Stimulated activated naive CD4-positive, alpha-beta T cell treated with Interleukin-2 at 50 U/mL for 16 hours (primary cell): ENCODE results near the gene HEPN1.

ENCODE experiments used
- DNase-seq: peaks from one replicate; lab custom pipeline; 2025; lab: John Stamatoyannopoulos, UW

Gene HEPN1

GRCh38 chr11:124918950-124919349, at the start of gene HEPN1:
Gene HEPN1 (plus strand): TSS chr11:124919250.
- DNase-seq = no peak

GRCh38 chr11:124869331-124869730, 49.7 kb upstream of the HEPN1 start:
- no peak for DNase-seq

DNA sequence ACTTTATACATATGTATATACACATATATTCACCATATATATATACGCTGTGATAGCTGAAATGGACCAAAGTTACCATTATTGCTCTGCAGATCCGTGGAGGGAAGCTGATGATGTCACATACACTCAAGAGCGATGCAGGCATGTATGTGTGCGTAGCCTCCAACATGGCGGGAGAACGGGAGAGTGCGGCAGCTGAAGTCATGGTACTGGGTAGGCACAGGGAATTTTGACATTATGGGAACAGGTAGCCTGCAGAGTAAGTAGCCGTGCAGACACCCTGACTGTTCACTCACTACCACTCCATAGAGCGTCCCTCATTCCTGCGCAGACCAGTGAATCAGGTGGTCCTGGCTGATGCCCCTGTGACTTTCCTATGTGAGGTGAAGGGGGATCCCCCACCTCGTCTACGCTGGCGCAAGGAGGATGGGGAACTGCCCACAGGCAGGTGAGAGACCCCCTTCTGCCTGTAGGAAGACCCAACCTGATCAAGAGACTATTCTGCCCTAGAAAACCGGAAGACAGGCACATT, 49.1 kb upstream of the HEPN1 start:
- no peak for DNase-seq

- DNase-seq = no peak
These were observed 48.6 kb upstream of the HEPN1 start for GRCh38 chr11:124870430-124870829.

GRCh38 chr11:124872280-124872679, 46.8 kb upstream of the HEPN1 start:
- DNase-seq = no peak

- DNase-seq = no peak
These were observed 46.3 kb upstream of the HEPN1 start for GRCh38 chr11:124872741-124873140.

DNA sequence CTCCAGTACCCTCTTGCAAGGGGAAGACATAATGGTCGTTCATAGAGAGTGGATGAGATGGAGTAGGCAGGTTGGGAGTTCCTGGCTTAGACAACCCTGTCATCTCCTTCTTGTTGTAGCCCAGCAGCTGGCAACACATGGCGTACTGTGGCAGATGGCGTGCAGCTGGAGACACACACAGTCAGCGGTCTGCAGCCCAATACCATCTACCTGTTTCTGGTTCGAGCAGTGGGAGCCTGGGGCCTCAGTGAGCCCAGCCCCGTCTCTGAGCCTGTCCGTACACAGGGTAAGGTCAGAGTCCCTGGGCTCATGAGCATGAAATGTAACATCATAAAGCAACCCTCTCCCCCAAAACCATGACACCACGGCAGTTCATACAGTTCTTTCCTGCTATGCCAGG, 45.1 kb upstream of the HEPN1 start:
- DNase-seq = no peak

DNA sequence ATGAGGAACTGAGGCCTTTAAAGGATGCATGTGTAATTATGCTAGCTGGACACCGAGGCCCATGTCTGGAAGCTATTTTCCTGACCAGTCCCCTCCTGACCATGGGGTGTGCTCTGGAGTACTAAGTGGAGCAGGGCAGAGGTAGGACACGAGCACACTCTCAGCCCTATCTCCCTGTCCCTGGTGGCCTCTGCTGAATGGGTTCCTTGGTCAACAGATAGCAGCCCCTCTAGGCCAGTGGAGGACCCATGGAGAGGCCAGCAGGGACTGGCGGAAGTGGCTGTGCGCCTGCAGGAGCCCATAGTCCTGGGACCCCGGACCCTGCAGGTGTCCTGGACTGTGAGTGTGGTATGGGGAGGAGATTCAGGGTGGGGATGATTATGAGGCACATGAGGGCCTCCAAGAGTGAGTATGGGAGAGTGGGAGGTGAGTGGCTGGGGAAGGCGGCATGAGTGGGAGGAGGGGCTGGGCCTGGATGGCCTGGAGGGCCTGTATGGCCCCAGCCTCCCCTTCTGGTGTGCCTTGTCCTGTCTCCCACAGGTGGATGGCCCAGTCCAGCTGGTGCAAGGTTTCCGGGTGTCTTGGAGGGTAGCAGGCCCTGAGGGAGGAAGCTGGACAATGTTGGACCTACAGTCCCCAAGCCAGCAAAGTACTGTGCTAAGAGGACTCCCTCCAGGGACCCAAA, 44.3 kb upstream of the HEPN1 start:
- no peak for DNase-seq

DNA sequence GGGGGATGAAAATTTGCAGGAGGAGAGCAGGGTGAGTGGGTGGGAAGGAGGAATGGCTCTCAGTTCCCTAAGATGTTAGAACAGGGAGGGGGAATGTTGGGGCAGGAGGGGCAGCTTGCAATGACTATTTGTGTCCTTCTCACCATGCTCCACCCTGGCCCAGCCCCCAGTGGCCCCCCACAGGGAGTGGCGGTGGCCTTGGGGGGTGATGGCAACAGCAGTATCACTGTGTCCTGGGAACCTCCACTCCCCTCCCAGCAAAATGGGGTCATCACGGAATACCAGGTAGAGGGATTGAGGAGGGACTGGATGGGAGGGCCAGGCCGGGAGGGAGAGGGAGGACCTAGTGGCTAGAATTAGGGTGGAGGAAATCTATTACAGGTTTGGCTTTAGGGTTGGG, 43.6 kb upstream of the HEPN1 start:
- no peak for DNase-seq

DNA sequence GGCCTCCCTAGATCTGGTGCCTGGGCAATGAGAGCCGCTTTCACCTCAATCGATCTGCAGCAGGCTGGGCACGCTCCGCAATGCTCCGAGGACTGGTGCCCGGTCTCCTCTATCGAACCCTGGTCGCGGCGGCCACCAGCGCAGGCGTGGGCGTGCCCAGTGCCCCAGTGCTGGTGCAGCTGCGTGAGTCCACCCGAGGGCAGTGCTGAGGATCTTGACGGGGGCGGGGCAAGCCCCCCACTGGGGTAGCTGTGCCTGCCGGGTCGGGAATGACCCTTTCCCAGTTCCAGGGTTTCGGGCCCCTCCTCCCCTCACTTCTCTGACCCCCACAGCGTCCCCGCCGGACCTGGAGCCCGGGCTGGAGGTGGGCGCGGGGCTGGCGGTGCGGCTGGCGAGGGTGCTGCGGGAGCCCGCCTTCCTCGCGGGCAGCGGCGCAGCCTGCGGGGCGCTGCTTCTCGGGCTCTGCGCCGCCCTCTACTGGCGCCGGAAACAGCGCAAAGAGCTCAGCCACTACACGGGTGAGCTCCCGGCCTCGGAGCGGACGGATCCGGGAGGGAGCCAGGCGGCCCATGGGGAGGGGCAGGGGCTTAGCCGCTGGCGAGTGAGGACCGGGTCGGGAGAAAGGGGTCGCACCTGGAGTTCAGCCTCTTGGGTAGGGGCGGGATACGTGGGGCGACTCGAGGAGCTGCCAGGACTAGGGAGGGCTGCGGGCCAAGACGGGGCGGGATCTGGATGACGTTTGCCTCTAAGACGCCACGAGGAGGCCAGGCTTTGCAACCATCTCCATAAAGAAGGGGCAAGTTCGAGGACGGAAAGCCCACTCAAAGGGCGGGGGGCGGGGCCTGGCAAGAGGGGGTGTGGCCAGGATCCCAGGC, 42.9 kb upstream of the HEPN1 start:
- DNase-seq = peak; percentile 78

DNA sequence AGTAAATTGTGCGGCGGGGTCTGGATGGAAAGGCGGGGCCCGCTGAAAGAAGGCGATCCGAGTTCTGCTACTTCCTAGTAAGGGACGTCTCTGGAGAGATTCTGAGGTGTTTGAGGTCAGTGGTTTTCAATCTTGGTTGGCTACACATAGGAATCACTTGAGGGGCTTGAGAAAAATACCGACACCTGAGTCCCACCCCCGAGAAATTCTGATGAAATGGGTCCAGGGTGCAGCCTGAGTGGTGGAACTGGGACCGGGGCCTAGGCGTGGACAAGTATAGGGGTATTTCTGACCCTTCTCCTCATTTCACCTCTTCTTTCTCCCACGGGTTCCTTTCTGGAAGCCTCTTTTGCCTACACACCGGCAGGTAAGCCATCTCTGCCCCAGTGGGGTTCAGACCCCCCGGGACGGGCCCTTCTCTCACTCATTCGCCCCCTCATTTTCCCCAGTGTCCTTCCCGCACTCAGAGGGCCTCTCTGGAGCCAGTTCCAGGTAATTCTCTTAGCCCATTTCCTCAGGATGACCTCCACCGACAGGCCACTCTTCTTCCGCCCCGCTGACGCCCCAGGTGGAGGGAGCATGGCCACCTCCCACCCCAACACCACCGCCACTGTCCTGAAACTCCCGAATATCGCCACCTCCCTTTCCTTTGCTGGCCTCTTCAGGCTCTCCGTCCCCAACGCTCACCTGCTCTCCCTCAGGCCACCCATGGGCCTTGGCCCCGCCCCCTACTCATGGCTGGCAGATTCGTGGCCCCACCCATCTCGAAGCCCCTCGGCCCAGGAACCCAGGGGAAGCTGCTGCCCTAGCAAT, 42.0 kb upstream of the HEPN1 start:
- no peak for DNase-seq

- no peak for DNase-seq
These were observed 41.5 kb upstream of the HEPN1 start for GRCh38 chr11:124877631-124877909.

GRCh38 chr11:124877910-124878758, 40.9 kb upstream of the HEPN1 start:
- no peak for DNase-seq

DNA sequence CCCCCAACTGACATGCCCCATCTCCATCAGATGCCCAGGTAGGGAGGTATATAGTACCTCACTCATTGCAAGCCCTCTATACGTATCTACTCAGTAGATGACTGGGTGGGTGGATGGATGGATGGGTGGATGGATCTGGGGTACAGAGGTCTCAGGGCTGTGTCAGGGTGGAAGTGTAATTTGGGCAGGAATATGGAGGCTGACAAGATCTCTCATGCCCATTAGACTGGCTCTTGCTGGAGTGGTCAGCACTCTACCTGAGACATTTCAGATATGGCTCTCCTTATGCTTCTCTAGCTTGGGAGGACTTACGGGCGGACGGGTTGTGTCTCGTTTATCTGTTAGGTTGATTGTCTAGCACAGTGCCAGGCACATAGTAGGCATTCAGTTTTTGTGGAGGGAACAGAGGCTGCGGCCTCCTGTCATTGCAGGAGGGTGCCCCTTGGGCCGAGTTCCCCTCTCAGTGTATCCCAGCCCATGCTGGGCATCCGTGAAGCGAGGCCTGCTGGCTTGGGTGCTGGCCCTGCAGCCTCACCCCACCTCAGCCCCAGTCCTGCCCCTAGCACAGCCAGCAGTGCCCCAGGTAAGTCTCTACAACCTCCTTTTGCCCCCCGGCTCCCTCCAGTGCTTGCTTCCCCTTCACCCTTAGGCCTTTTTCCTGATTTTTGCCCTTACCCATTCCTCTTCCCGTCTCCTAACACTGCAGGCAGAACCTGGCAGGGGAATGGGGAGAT, 40.1 kb upstream of the HEPN1 start:
- no peak for DNase-seq

GRCh38 chr11:124879493-124880289, 39.4 kb upstream of the HEPN1 start:
- no peak for DNase-seq

DNA sequence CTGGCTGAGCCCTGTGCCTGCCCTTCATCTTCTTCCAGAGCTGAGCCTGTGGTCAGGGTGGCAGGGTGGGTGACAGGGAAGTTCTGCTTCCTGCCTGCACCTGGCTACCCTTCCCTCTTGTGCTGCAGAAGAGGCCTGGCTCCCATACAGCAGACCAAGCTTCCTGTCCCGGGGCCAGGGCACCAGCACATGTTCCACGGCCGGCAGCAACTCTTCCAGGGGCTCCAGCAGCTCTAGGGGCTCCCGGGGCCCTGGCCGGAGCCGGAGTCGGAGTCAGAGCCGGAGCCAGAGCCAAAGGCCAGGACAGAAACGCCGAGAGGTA, 38.8 kb upstream of the HEPN1 start:
- DNase-seq = no peak

GRCh38 chr11:124880958-124881357, 38.1 kb upstream of the HEPN1 start:
- DNase-seq = no peak

- no peak for DNase-seq
These were observed 36.5 kb upstream of the HEPN1 start for GRCh38 chr11:124882339-124883071.

DNA sequence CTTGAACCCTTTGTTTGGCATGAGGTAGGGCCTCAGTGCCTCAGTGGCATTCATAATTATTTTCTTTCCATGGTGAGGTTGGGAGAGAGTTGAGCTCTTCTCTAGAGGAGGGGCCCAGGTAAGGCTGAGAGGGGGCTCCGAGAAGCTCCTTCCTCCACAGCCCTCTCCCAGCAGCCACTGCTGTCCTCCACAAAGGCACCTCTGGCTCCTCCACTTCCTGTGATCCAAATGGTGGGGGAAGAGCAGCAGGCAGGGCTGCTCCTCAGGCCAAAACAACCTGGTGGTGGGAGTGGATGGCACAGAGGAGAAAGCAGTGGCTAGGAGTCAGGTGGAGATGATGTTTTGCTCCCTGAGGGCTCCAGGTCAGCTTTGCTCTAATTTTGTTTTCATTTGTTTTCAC, 34.7 kb upstream of the HEPN1 start:
- DNase-seq = no peak
